Measurements from ENCODE around the gene TMEM120A. TPM values are rescaled to one million over a fixed set of nuclear protein-coding genes. Genes with fewer than 3 reads are reported as not detected.

Gene TMEM120A
- total and polyA plus RNA-seq, 8 donors = 29.5 to 72.0 (median 35.1) TPM

- Histone ChIP-seq H3K9me3 (no peaks in the 10 kb centered on the region), H3K27ac (peak overlapping the region; percentile 20 to 89 (median 43)), H3K27me3 (no peaks in the 10 kb centered on the region), H3K4me1 (peaks cover 5 to 27% (median 9%) of the 10 kb centered on the region in 3 donors), H3K4me3 (no peak overlapping the region), H3K36me3 (no peaks in the 10 kb centered on the region)
- ATAC-seq (peak; percentile 23 to 49 (median 30)), DNase-seq (no peak), FAIRE-seq (no peak)
- intact Hi-C loops (cut with DNase I) = no loop called here
- 81% methylated on average over 8 of the region's 8 CpGs for WGBS, 2 donors
- TF ChIP-seq CTCF (IDR thresholded peaks at IDR 0.05) = no peak
Observed at GRCh38 chr7:75946207-75946855, 48.1 kb downstream of the TMEM120A start.

GRCh38 chr7:75945297-75946168 is 48.9 kb downstream of the TMEM120A start:
- no peaks in the 10 kb centered on the region for H3K27me3 ChIP-seq
- no peak for TF ChIP-seq CTCF (IDR thresholded peaks at IDR 0.05)
- ATAC-seq = peak; percentile 62 to 84 (median 77)
- H3K9me3 ChIP-seq = no peaks in the 10 kb centered on the region
- DNase-seq = peak in 2 of 6 donors; percentile 40 to 48
- WGBS, 2 donors = 62 to 68% methylated on average over 8 of the region's 8 CpGs
- H3K27ac ChIP-seq = peak overlapping the region; percentile 20 to 89 (median 43)
- intact Hi-C loops (cut with DNase I) = no loop called here
- no peak overlapping the region for H3K4me3 ChIP-seq
- no peaks in the 10 kb centered on the region for H3K36me3 ChIP-seq
- peaks cover 2 to 19% (median 5%) of the 10 kb centered on the region in 3 donors for H3K4me1 ChIP-seq
- FAIRE-seq = no peak

- Histone ChIP-seq H3K9me3 (no peaks in the 10 kb centered on the region), H3K4me1 (peaks cover 0 to 18% (median 5%) of the 10 kb centered on the region in 3 donors), H3K4me3 (no peak overlapping the region), H3K27me3 (no peaks in the 10 kb centered on the region), H3K36me3 (no peaks in the 10 kb centered on the region), H3K27ac (peak overlapping the region in 2 of 4 donors; percentile 66 to 89)
- no peak for DNase-seq
- no peak for TF ChIP-seq CTCF (IDR thresholded peaks at IDR 0.05)
- no peak for FAIRE-seq
- no peak for ATAC-seq
- intact Hi-C loops (cut with DNase I) = no loop called here
- WGBS, 2 donors = 98 to 100% methylated on average over 1 of the region's 1 CpG
Observed at GRCh38 chr7:75944507-75944906, 49.9 kb downstream of the TMEM120A start.

GRCh38 chr7:75943864-75944263 is 50.5 kb downstream of the TMEM120A start:
- FAIRE-seq = no peak
- Histone ChIP-seq H3K4me3 (no peak overlapping the region), H3K4me1 (peaks cover 0 to 18% (median 5%) of the 10 kb centered on the region in 3 donors), H3K27ac (no peak overlapping the region), H3K9me3 (no peaks in the 10 kb centered on the region), H3K36me3 (no peaks in the 10 kb centered on the region), H3K27me3 (no peaks in the 10 kb centered on the region)
- 93 to 96% methylated on average over 6 of the region's 6 CpGs for WGBS, 2 donors
- DNase-seq = no peak
- no peak for ATAC-seq
- TF ChIP-seq CTCF (IDR thresholded peaks at IDR 0.05) = no peak
- intact Hi-C loops (cut with DNase I) = no loop called here
